Measurements from ENCODE around the gene MRPS18A.

DNA sequence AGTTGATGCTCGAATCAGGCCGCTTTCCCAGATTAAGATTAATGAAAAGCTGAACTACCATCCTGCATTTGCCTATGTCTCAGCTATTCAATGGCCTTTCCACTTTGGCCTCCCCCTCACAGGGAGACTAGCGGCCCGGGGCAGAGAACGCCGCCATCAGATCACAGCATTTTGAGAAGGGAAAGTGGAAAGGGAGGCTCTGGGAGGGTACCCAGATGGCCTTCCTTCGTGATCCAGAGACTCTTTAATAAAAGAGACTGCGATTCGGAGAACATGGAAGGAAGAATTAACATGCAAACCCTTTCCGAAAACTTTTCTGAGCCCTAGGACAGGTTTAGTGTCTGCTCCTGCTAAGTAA, 533 bp downstream of the MRPS18A start:
- TF ChIP-seq, protein P1, sequence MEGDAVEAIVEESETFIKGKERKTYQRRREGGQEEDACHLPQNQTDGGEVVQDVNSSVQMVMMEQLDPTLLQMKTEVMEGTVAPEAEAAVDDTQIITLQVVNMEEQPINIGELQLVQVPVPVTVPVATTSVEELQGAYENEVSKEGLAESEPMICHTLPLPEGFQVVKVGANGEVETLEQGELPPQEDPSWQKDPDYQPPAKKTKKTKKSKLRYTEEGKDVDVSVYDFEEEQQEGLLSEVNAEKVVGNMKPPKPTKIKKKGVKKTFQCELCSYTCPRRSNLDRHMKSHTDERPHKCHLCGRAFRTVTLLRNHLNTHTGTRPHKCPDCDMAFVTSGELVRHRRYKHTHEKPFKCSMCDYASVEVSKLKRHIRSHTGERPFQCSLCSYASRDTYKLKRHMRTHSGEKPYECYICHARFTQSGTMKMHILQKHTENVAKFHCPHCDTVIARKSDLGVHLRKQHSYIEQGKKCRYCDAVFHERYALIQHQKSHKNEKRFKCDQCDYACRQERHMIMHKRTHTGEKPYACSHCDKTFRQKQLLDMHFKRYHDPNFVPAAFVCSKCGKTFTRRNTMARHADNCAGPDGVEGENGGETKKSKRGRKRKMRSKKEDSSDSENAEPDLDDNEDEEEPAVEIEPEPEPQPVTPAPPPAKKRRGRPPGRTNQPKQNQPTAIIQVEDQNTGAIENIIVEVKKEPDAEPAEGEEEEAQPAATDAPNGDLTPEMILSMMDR (IDR thresholded peaks at IDR 0.05) = no peak
- no peak for TF ChIP-seq POLR2AphosphoS5 (IDR thresholded peaks at IDR 0.05; ENCODE audit: insufficient read depth in 1 of 2, low read depth in 1 of 2)

Measured in vagina (tissue), 2 donors.